Kidney (tissue), 14 donors: ENCODE data around the gene ASB16. TPM values are rescaled to one million over a fixed set of nuclear protein-coding genes. Genes with fewer than 3 reads are reported as not detected.

Experiments
- DNase-seq, 5 donors: peaks; one replicate each; pipeline ENCODE4 v3.0.0-alpha.2; 2013 to 2020
- FAIRE-seq: peaks from 2 replicates; lab custom pipeline; 2012; peaks lifted over from hg19 to GRCh38; lab: Jason Lieb, UNC
- H3K27ac ChIP-seq, 2 donors: one replicate each; pipeline ENCODE4 v1.7.0; 2013; ENCODE audit warnings: low read depth in 2 of 2, low read length in 2 of 2, inconsistent platforms in 1 of 2
- H3K27me3 ChIP-seq: one replicate; pipeline ENCODE4 v1.7.1; 2013; ENCODE audit warnings: low read length, inconsistent platforms; ENCODE audit not compliant: control insufficient read depth, insufficient read depth
- H3K36me3 ChIP-seq, 3 donors: one replicate each; pipeline versions ENCODE4 v1.7.0 to v1.7.1; 2013; ENCODE audit warnings: low read length in 3 of 3, control low read depth in 1 of 3, inconsistent platforms in 1 of 3; ENCODE audit not compliant: insufficient read depth in 3 of 3, control insufficient read depth in 2 of 3
- H3K4me1 ChIP-seq, 3 donors: one replicate each; pipeline versions ENCODE4 v1.7.0 to v1.7.1; 2013; ENCODE audit warnings: low read length in 3 of 3, inconsistent platforms in 1 of 3, low read depth in 1 of 3; ENCODE audit not compliant: control insufficient read depth in 2 of 3, insufficient read depth in 2 of 3
- H3K4me3 ChIP-seq, 3 donors: one replicate each; pipeline versions ENCODE4 v1.7.0 to v1.8.1; 2013; ENCODE audit warnings: low read length in 3 of 3, control low read depth in 1 of 3, inconsistent platforms in 1 of 3
- H3K9ac ChIP-seq, 3 donors: one replicate each; pipeline versions ENCODE4 v1.7.0 to v1.7.1; 2013; ENCODE audit warnings: low read length in 3 of 3, control low read depth in 1 of 3, inconsistent platforms in 1 of 3
- H3K9me3 ChIP-seq, 3 donors: one replicate each; pipeline versions ENCODE4 v1.7.0 to v1.7.1; 2013; ENCODE audit warnings: low read length in 3 of 3, control low read depth in 1 of 3, inconsistent platforms in 1 of 3; ENCODE audit not compliant: control insufficient read depth in 2 of 3, insufficient read depth in 1 of 3
- intact Hi-C: fragments of 100-400 bp; cut with DNase I; formaldehyde crosslinking; loops from one replicate; pipeline ENCODE4 v1.11.1; 2022
- polyA plus RNA-seq: library from polyadenylated mRNA; stranded (reverse); fragments of 350-450 nt; fragmentation: Illumina TruSeq; extraction: RNeasy Lipid Tissue Mini Kit (QIAGEN cat#74804); gene quantifications from one replicate; pipeline ENCODE4 v1.2.3, GENCODE V29; 2014; ENCODE audit warnings: low read depth, low replicate concordance; ENCODE audit not compliant: insufficient read depth
- total RNA-seq: library from RNA; stranded (reverse); fragmentation: NEBNext Ultra II Directional; extraction: Animal tissue kit (Norgen Biotek cat#: 25700); gene quantifications from one replicate; pipeline ENCODE4 v1.2.1, GENCODE V29; 2021
- TF ChIP-seq, protein P1 (sequence below): IDR thresholded peaks from 3 replicates; pipeline ENCODE4 v1.5.1; 2012; ENCODE audit warnings: mild to moderate bottlenecking, moderate library complexity, borderline replicate concordance; ENCODE audit not compliant: insufficient read depth; ENCODE audit errors: extremely low read depth
- donor health status: control.
- donor health status: control.
- donor health status: control.
- donor health status: control.
- donor health status: control.
- donor health status: DM: yes; HTN: yes; CAD: no.
- donor health status: Normal renal cell carcinoma (clear cell type).

Gene ASB16
- total and polyA plus RNA-seq, 2 donors from 2014 or later = 0.25 to 0.90 TPM

DNA sequence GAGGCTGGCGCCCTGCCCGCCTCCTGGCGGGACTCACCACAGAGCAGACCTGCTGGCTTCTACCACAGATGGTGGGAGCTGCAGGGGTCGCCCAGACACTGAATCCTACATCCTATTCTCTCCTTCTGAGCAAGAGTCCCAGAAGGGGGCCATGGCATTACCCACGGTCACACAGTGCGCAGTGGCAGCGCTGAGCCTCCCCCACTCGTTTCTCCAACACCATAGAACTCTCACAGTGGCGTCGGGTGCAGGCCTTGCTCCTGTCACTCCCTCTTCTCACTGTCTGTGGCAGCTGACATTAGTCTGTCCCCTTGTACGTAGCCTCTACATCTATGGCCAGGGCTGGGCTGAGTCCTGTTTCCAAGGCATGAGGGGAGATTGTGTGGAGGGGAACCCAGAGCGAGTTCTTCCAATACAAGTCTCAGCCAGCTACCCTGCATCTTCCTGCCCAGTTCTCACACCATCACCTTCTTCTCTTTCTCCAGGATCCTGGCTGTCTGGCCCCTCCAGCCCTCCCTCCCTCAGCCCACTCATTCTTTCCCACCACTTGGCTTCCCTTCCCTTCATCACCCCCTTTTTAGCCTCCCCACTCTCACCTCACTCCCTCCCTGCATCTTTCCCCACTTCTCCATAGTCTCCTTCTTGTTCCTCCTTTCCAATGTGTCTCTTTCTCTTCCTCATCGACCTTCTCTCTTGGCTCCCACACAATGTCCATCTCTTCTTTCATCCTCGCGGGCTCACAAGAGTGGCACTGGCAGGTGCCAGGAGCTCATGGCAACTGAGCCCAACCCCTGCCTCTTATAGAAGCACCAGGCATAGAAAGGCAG is 43.1 kb downstream of the ASB16 start:
- peaks cover 3 to 28% (median 17%) of the 10 kb centered on the region in 3 donors for H3K4me1 ChIP-seq
- no peak overlapping the region for H3K4me3 ChIP-seq
- H3K27me3 ChIP-seq = no peaks in the 10 kb centered on the region
- no peak for FAIRE-seq
- H3K9ac ChIP-seq = no peak overlapping the region
- H3K36me3 ChIP-seq = peaks cover 31 to 49% (median 47%) of the 10 kb centered on the region in 3 donors
- H3K9me3 ChIP-seq = no peaks in the 10 kb centered on the region
- no peak for DNase-seq
- no peak overlapping the region for H3K27ac ChIP-seq
- TF ChIP-seq, protein P1, sequence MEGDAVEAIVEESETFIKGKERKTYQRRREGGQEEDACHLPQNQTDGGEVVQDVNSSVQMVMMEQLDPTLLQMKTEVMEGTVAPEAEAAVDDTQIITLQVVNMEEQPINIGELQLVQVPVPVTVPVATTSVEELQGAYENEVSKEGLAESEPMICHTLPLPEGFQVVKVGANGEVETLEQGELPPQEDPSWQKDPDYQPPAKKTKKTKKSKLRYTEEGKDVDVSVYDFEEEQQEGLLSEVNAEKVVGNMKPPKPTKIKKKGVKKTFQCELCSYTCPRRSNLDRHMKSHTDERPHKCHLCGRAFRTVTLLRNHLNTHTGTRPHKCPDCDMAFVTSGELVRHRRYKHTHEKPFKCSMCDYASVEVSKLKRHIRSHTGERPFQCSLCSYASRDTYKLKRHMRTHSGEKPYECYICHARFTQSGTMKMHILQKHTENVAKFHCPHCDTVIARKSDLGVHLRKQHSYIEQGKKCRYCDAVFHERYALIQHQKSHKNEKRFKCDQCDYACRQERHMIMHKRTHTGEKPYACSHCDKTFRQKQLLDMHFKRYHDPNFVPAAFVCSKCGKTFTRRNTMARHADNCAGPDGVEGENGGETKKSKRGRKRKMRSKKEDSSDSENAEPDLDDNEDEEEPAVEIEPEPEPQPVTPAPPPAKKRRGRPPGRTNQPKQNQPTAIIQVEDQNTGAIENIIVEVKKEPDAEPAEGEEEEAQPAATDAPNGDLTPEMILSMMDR = no peak
- intact Hi-C loops = loop anchor here (5.0 kb wide), 1 partner anchor 114 kb away; no protein-coding TSS in a partner anchor

- no peak overlapping the region for H3K4me3 ChIP-seq
- H3K27ac ChIP-seq = no peak overlapping the region
- H3K27me3 ChIP-seq = no peaks in the 10 kb centered on the region
- TF ChIP-seq, protein P1 = no peak
- H3K9me3 ChIP-seq = no peaks in the 10 kb centered on the region
- intact Hi-C loops = loop anchor here (5.0 kb wide), 1 partner anchor 113 kb away; no protein-coding TSS in a partner anchor
- DNase-seq (no peak), FAIRE-seq (no peak)
- peaks cover 3 to 28% (median 17%) of the 10 kb centered on the region in 3 donors for H3K4me1 ChIP-seq
- H3K36me3 ChIP-seq = peaks cover 30 to 46% (median 45%) of the 10 kb centered on the region in 3 donors
- H3K9ac ChIP-seq = no peak overlapping the region
Measured at GRCh38 chr17:44214230-44214494, 43.7 kb downstream of the ASB16 start.

DNA sequence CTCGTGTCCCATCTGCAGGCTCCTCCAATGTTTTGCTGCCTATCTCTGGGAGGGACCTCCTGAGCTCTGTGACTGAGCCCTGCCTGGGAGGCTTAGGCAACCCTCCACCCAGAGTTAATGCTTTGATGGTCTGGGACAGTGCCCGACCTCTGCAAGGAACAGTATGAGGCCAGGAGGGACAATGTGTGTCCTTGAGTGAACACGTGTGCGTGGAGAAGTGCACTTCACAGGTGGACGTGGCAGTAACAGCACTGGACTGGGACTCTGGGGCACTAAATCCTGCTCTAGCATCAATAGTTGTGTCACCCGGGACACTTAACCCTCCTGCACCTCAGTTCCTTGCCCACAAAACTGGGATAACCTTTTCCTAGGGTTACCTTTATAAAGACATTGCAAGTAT is 44.4 kb downstream of the ASB16 start:
- TF ChIP-seq, protein P1 = no peak
- Histone ChIP-seq H3K9me3 (no peaks in the 10 kb centered on the region), H3K27ac (no peak overlapping the region), H3K9ac (no peak overlapping the region), H3K4me3 (no peak overlapping the region), H3K4me1 (peaks cover 3 to 28% (median 17%) of the 10 kb centered on the region in 3 donors), H3K27me3 (no peaks in the 10 kb centered on the region), H3K36me3 (peaks cover 26 to 43% (median 38%) of the 10 kb centered on the region in 3 donors)
- intact Hi-C loops = loop anchor here (5.0 kb wide), 1 partner anchor 112 kb away; no protein-coding TSS in a partner anchor
- no peak for FAIRE-seq
- no peak for DNase-seq
